ENCODE data around the gene DZIP1.

DZIP1 gene

GRCh38 chr13:95544293-95544692 lies 100.2 kb downstream of the DZIP1 start:
- TF ChIP-seq CTCF (IDR thresholded peaks at IDR 0.05; ENCODE audit: insufficient read depth, low read length, poor library complexity, severe bottlenecking) = no peak
- no peak for TF ChIP-seq EZH2phosphoT487 (conservative IDR thresholded peaks at IDR 0.05; ENCODE audit: low read length)
- Histone ChIP-seq H3K79me2 (ENCODE audit: insufficient read depth, low read length) (no peaks in the 10 kb centered on the region), H2AFZ (ENCODE audit: low read depth, low read length, severe bottlenecking) (no peak overlapping the region), H3K36me3 (ENCODE audit: low read length) (no peaks in the 10 kb centered on the region), H3K27me3 (ENCODE audit: low read length) (no peaks in the 10 kb centered on the region), H3K9me2 (replicated peaks; ENCODE audit: insufficient read depth, low read length) (no peaks in the 10 kb centered on the region), H3K9me3 (ENCODE audit: insufficient read depth, low read length) (no peaks in the 10 kb centered on the region), H3F3A (ENCODE audit: insufficient read depth) (no peaks in the 10 kb centered on the region), H3K4me3 (ENCODE audit: insufficient read depth, low read length, poor library complexity, severe bottlenecking) (no peak overlapping the region), H3K9ac (ENCODE audit: low read length) (no peak overlapping the region), H3K27ac (ENCODE audit: low read depth, low read length) (no peak overlapping the region), H3K4me2 (ENCODE audit: low read depth, low read length, poor library complexity, severe bottlenecking) (no peak overlapping the region), H4K20me1 (ENCODE audit: low read depth, low read length) (no peaks in the 10 kb centered on the region; the same call in 1 of the 2 replicates)

DNA sequence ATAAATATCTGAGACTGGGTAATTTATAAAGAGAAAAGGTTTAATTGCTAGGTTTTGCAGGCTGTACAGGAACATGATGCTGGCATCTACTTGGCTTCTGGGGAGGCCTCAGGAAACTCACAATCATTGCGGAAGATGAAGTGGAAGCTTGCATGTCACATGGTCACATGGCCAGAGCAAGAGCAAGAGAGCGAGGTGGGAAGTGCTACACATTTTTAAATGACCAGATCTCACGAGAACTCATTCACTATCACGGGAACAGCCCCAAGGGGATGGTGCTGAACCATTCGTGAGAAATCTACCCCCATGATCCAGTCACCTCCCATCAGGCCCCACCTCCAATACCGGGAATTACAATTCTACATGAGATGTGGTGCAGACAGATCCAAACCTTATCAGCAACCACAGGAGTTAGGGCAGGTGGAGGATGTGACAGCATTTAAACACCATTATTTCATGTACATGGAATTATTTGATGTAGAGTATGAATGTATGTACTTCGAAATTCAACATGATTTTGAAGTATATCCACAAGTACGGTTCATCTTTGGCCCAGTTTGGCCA lies 102.5 kb downstream of the DZIP1 start:
- Histone ChIP-seq H3K27ac (ENCODE audit: low read depth, low read length) (no peak overlapping the region), H3K4me2 (ENCODE audit: low read depth, low read length, poor library complexity, severe bottlenecking) (no peak overlapping the region), H3K79me2 (ENCODE audit: insufficient read depth, low read length) (no peaks in the 10 kb centered on the region), H3K36me3 (ENCODE audit: low read length) (no peaks in the 10 kb centered on the region), H3K9ac (ENCODE audit: low read length) (no peak overlapping the region), H3K27me3 (ENCODE audit: low read length) (no peaks in the 10 kb centered on the region), H3F3A (ENCODE audit: insufficient read depth) (no peaks in the 10 kb centered on the region), H3K4me3 (ENCODE audit: insufficient read depth, low read length, poor library complexity, severe bottlenecking) (no peak overlapping the region), H3K9me3 (ENCODE audit: insufficient read depth, low read length) (no peaks in the 10 kb centered on the region), H2AFZ (ENCODE audit: low read depth, low read length, severe bottlenecking) (no peak overlapping the region), H3K9me2 (replicated peaks; ENCODE audit: insufficient read depth, low read length) (no peaks in the 10 kb centered on the region), H4K20me1 (ENCODE audit: low read depth, low read length) (no peaks in the 10 kb centered on the region; the same call in 1 of the 2 replicates)
- no peak for TF ChIP-seq CTCF (IDR thresholded peaks at IDR 0.05; ENCODE audit: insufficient read depth, low read length, poor library complexity, severe bottlenecking)
- no peak for TF ChIP-seq EZH2phosphoT487 (conservative IDR thresholded peaks at IDR 0.05; ENCODE audit: low read length)

GRCh38 chr13:95541308-95541707 lies 103.2 kb downstream of the DZIP1 start:
- no peaks in the 10 kb centered on the region; the same call in 1 of the 2 replicates for H4K20me1 ChIP-seq (ENCODE audit: low read depth, low read length)
- no peak overlapping the region for H3K4me2 ChIP-seq (ENCODE audit: low read depth, low read length, poor library complexity, severe bottlenecking)
- no peak overlapping the region for H3K27ac ChIP-seq (ENCODE audit: low read depth, low read length)
- no peak overlapping the region for H2AFZ ChIP-seq (ENCODE audit: low read depth, low read length, severe bottlenecking)
- TF ChIP-seq CTCF (IDR thresholded peaks at IDR 0.05; ENCODE audit: insufficient read depth, low read length, poor library complexity, severe bottlenecking) (no peak), EZH2phosphoT487 (conservative IDR thresholded peaks at IDR 0.05; ENCODE audit: low read length) (no peak)
- no peak overlapping the region for H3K4me3 ChIP-seq (ENCODE audit: insufficient read depth, low read length, poor library complexity, severe bottlenecking)
- H3K27me3 ChIP-seq (ENCODE audit: low read length) = no peaks in the 10 kb centered on the region
- H3F3A ChIP-seq (ENCODE audit: insufficient read depth) = no peaks in the 10 kb centered on the region
- no peak overlapping the region for H3K9ac ChIP-seq (ENCODE audit: low read length)
- no peaks in the 10 kb centered on the region for H3K9me3 ChIP-seq (ENCODE audit: insufficient read depth, low read length)
- H3K79me2 ChIP-seq (ENCODE audit: insufficient read depth, low read length) = no peaks in the 10 kb centered on the region
- no peaks in the 10 kb centered on the region for H3K36me3 ChIP-seq (ENCODE audit: low read length)
- no peaks in the 10 kb centered on the region for H3K9me2 ChIP-seq (replicated peaks; ENCODE audit: insufficient read depth, low read length)

Measured in SU-DHL-6 (cell line).